Stomach (tissue), 9 donors: Measurements from ENCODE around the gene ADGRG7. TPM values are rescaled to one million over a fixed set of nuclear protein-coding genes. Genes with fewer than 3 reads are reported as not detected.

ENCODE experiments used
- DNase-seq, 2 donors: peaks; one replicate each; pipeline versions ENCODE4 v3.0.0 to v3.0.0-alpha.2; 2013 to 2019
- H3K27ac ChIP-seq, 5 donors: fragments of 200-600 bp in 4 of 5; sonication (generic) in 4 of 5; one replicate each; pipeline ENCODE4 v1.5.1; 2013 to 2019; ENCODE audit warnings: mild to moderate bottlenecking in 1 of 5, moderate library complexity in 1 of 5
- H3K27me3 ChIP-seq, 3 donors: fragments of 200-600 bp; sonication (generic); one replicate each; pipeline ENCODE4 v1.5.1; 2017 to 2019; ENCODE audit warnings: mixed run types in 1 of 3
- H3K36me3 ChIP-seq, 4 donors: fragments of 200-600 bp; sonication (generic); 1 replicate in 3 of 4; 2 replicates in 1 of 4; pipeline ENCODE4 v1.5.1; 2016 to 2019
- H3K4me1 ChIP-seq, 4 donors: fragments of 200-600 bp; sonication (generic); one replicate each; pipeline ENCODE4 v1.5.1; 2016 to 2019
- H3K4me3 ChIP-seq, 4 donors: fragments of 200-600 bp; sonication (generic) in 3 of 4; one replicate each; pipeline ENCODE4 v1.5.1; 2016 to 2019; ENCODE audit warnings: mild to moderate bottlenecking in 1 of 4
- H3K9me3 ChIP-seq, 4 donors: fragments of 200-600 bp; sonication (generic); one replicate each; pipeline ENCODE4 v1.5.1; 2016 to 2019
- CTCF ChIP-seq, 7 experiments: fragments of 450-650 bp in 4 of 7; fragments of 200-600 bp in 3 of 7; sonication (generic) in 3 of 7; IDR thresholded peaks; one replicate each; pipeline ENCODE4 v1.5.1; 2016 to 2019; ENCODE audit warnings: antibody characterized with exemption in 7 of 7, control low read depth in 2 of 7, mild to moderate bottlenecking in 1 of 7
- EP300 ChIP-seq: sonication (generic); formaldehyde crosslinking; IDR thresholded peaks from one replicate; pipeline ENCODE4 v1.6.1; 2017; ENCODE audit warnings: antibody characterized with exemption
- POLR2A ChIP-seq, 4 donors: fragments of 450-650 bp; IDR thresholded peaks; one replicate each; pipeline ENCODE4 v1.6.1; 2016; ENCODE audit warnings: antibody characterized with exemption in 4 of 4, control low read depth in 2 of 4, mild to moderate bottlenecking in 1 of 4, moderate library complexity in 1 of 4
- POLR2AphosphoS5 ChIP-seq, 3 donors: sonication (generic); formaldehyde crosslinking; IDR thresholded peaks; one replicate each; pipeline ENCODE4 v1.6.1; 2016; ENCODE audit warnings: antibody characterized with exemption in 3 of 3
- WGBS, 5 donors: extraction: QIAGEN DNeasy Blood & Tissue Kit in 3 of 5; methylation state at CpG; one replicate each; pipeline versions ENCODE4 v1.1.5 to v1.1.7; 2013 to 2018; 5-methylcytosine and 5-hydroxymethylcytosine counted together
- intact Hi-C: fragments of 100-400 bp; cut with DNase I; formaldehyde crosslinking; loops from one replicate; pipeline ENCODE4 v1.15.1; 2023; ENCODE audit warnings: low total_unique reads
- polyA plus RNA-seq, 3 donors: library from polyadenylated mRNA; stranded (reverse); fragments of 200-250 nt; gene quantifications; one replicate each; pipeline ENCODE4 v1.2.3, GENCODE V29; 2013
- total RNA-seq, 5 donors: library from RNA; depleted of rRNA; stranded (reverse); fragments of >200 nt; gene quantifications; one replicate each; pipeline versions ENCODE4 v1.1.0 to v1.2.3, GENCODE V29; 2014 to 2016
- donor health status: healthy with polysubstance abuse.
- donor health status: Bipolar disorder and iron deficiency.
- donor health status: healthy.

The ADGRG7 gene
- total and polyA plus RNA-seq, 8 donors, result 5.1 TPM; not detected in 7

- H3K9me3 ChIP-seq, result no peaks in the 10 kb centered on the region
- intact Hi-C loops, result no loop called here
- no peak for DNase-seq
- no peaks in the 10 kb centered on the region for H3K27me3 ChIP-seq
- peaks cover 0 to 3% (median 0%) of the 10 kb centered on the region in 4 donors for H3K4me1 ChIP-seq
- no peaks in the 10 kb centered on the region for H3K36me3 ChIP-seq
- no peak overlapping the region for H3K4me3 ChIP-seq
- TF ChIP-seq POLR2AphosphoS5 (IDR thresholded peaks at IDR 0.05), result no peak
- TF ChIP-seq POLR2A (IDR thresholded peaks at IDR 0.05), result no peak
- TF ChIP-seq EP300, result no peak
- TF ChIP-seq CTCF (IDR thresholded peaks at IDR 0.05), result no peak
- no peak overlapping the region for H3K27ac ChIP-seq
Observed at GRCh38 chr3:100615684-100616083, 6.3 kb downstream of the ADGRG7 start.

- H3K27ac ChIP-seq, result no peak overlapping the region
- H3K4me3 ChIP-seq, result no peak overlapping the region
- H3K4me1 ChIP-seq, result no peaks in the 10 kb centered on the region
- peaks cover 0 to 7% (median 3%) of the 10 kb centered on the region in 4 donors for H3K9me3 ChIP-seq
- H3K36me3 ChIP-seq, result no peaks in the 10 kb centered on the region
- intact Hi-C loops, result no loop called here
- TF ChIP-seq POLR2A (IDR thresholded peaks at IDR 0.05) (no peak), CTCF (IDR thresholded peaks at IDR 0.05) (no peak), EP300 (no peak), POLR2AphosphoS5 (IDR thresholded peaks at IDR 0.05) (no peak)
- DNase-seq, result no peak
- no peaks in the 10 kb centered on the region for H3K27me3 ChIP-seq
Observed at GRCh38 chr3:100621251-100621650, 11.8 kb downstream of the ADGRG7 start.

- 59 to 72% (median 64%) methylated on average over 2 of the region's 2 CpGs for WGBS, 5 donors
- Histone ChIP-seq H3K4me3 (no peak overlapping the region), H3K9me3 (peaks cover 0 to 7% (median 3%) of the 10 kb centered on the region in 4 donors), H3K27ac (no peak overlapping the region), H3K36me3 (no peaks in the 10 kb centered on the region), H3K4me1 (no peaks in the 10 kb centered on the region), H3K27me3 (no peaks in the 10 kb centered on the region)
- intact Hi-C loops, result no loop called here
- DNase-seq, result no peak
- TF ChIP-seq POLR2A (IDR thresholded peaks at IDR 0.05), result no peak
- TF ChIP-seq POLR2AphosphoS5 (IDR thresholded peaks at IDR 0.05), result no peak
- TF ChIP-seq EP300, result no peak
- TF ChIP-seq CTCF (IDR thresholded peaks at IDR 0.05), result no peak
Observed at GRCh38 chr3:100627491-100627890, 18.1 kb downstream of the ADGRG7 start.

GRCh38 chr3:100629421-100630127, 20.2 kb downstream of the ADGRG7 start:
- no peak for TF ChIP-seq POLR2A (IDR thresholded peaks at IDR 0.05)
- TF ChIP-seq POLR2AphosphoS5 (IDR thresholded peaks at IDR 0.05), result no peak
- no peak for TF ChIP-seq EP300
- no peak for TF ChIP-seq CTCF (IDR thresholded peaks at IDR 0.05)
- H3K4me1 ChIP-seq, result no peaks in the 10 kb centered on the region
- no peak for DNase-seq
- H3K36me3 ChIP-seq, result no peaks in the 10 kb centered on the region
- no peaks in the 10 kb centered on the region for H3K27me3 ChIP-seq
- intact Hi-C loops, result no loop called here
- no peak overlapping the region for H3K4me3 ChIP-seq
- 53 to 67% (median 62%) methylated on average over 3 of the region's 3 CpGs for WGBS, 5 donors
- H3K9me3 ChIP-seq, result peaks cover 0 to 5% (median 1%) of the 10 kb centered on the region in 4 donors
- H3K27ac ChIP-seq, result no peak overlapping the region
